ENCODE data around the gene APEH. TPM values are rescaled to one million over a fixed set of nuclear protein-coding genes. Genes with fewer than 3 reads are reported as not detected.

Gene APEH
- total RNA-seq, 4 donors from 2014 or later, result 92.2 to 219 (median 185) TPM

DNA sequence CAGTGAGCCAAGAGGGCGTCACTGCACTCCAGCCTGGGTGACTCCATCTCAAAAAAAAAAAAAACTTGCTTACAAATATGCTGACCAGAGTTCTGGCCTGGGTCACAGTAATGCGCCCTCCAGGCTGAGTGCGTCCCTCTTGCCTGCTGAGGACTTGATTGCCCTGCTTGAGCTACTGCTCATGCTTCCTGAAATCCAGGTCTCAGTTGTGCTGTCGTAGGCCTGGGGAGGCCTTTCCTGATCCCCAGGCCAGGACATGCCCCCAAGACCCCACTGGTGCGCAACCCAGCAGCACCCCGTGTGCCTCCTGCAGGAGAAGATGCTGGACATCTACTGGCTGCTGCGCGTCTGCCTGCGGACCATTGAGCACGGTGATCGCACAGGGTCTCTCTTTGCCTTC is 38.0 kb downstream of the APEH start:
- H3K27ac ChIP-seq, result no peak overlapping the region
- H3K36me3 ChIP-seq, result peaks cover 0 to 7% of the 10 kb centered on the region in 2 donors
- H3K9me3 ChIP-seq, result no peaks in the 10 kb centered on the region
- H3K4me1 ChIP-seq, result no peaks in the 10 kb centered on the region
- intact Hi-C loops (cut with DNase I), result no loop called here
- WGBS, 2 donors, result 92 to 95% methylated on average over 10 to 11 of the region's 11 CpGs
- DNase-seq, result no peak
- TF ChIP-seq, protein P1, sequence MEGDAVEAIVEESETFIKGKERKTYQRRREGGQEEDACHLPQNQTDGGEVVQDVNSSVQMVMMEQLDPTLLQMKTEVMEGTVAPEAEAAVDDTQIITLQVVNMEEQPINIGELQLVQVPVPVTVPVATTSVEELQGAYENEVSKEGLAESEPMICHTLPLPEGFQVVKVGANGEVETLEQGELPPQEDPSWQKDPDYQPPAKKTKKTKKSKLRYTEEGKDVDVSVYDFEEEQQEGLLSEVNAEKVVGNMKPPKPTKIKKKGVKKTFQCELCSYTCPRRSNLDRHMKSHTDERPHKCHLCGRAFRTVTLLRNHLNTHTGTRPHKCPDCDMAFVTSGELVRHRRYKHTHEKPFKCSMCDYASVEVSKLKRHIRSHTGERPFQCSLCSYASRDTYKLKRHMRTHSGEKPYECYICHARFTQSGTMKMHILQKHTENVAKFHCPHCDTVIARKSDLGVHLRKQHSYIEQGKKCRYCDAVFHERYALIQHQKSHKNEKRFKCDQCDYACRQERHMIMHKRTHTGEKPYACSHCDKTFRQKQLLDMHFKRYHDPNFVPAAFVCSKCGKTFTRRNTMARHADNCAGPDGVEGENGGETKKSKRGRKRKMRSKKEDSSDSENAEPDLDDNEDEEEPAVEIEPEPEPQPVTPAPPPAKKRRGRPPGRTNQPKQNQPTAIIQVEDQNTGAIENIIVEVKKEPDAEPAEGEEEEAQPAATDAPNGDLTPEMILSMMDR (IDR thresholded peaks at IDR 0.05), result no peak
- TF ChIP-seq POLR2A (IDR thresholded peaks at IDR 0.05), result no peak
- no peaks in the 10 kb centered on the region for H3K27me3 ChIP-seq
- H3K4me3 ChIP-seq (replicated peaks in 1 of 3), result no peak overlapping the region

DNA sequence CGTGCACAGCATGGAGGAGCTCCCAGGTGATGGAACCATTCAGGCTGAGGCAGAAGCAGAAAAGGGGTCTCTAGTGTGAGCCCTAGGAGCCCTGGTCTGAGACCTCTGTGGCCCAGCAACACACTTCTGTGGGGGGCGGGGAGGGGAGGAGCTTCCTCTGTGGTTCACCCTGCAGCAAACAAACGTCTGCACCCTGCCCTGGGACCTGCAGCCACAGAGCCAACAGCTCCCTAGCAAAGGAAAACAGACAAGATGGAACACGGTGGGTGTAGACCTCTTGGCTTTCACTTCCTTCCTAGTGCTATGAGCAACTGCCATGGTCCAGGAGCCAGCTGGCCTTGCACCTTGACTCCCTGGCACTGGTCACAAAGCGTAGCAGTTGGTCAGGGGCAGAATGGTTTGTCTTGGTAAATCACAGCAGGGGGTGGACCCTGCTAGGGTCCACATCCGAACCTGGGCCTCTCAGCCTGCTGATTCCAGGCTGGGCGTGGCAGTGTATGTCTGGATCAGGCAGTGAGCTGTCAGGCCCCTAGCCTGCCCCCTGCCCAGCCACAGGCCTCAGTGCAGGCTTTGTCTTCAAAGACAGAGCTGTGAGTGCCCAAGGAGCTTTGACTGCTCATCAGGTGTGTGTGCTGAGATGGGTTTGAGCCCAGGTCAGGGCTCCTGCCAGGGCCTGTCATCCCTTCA is 38.6 kb downstream of the APEH start:
- H3K4me3 ChIP-seq (replicated peaks in 1 of 3), result no peak overlapping the region
- no peaks in the 10 kb centered on the region for H3K4me1 ChIP-seq
- no peaks in the 10 kb centered on the region for H3K9me3 ChIP-seq
- H3K36me3 ChIP-seq, result peaks cover 0 to 7% of the 10 kb centered on the region in 2 donors
- WGBS, 2 donors, result 66 to 80% methylated on average over 4 to 5 of the region's 7 CpGs
- intact Hi-C loops (cut with DNase I), result no loop called here
- TF ChIP-seq, protein P1 (IDR thresholded peaks at IDR 0.05), result no peak
- no peak for TF ChIP-seq POLR2A (IDR thresholded peaks at IDR 0.05)
- H3K27me3 ChIP-seq, result no peaks in the 10 kb centered on the region
- DNase-seq, result no peak
- H3K27ac ChIP-seq, result no peak overlapping the region

DNA sequence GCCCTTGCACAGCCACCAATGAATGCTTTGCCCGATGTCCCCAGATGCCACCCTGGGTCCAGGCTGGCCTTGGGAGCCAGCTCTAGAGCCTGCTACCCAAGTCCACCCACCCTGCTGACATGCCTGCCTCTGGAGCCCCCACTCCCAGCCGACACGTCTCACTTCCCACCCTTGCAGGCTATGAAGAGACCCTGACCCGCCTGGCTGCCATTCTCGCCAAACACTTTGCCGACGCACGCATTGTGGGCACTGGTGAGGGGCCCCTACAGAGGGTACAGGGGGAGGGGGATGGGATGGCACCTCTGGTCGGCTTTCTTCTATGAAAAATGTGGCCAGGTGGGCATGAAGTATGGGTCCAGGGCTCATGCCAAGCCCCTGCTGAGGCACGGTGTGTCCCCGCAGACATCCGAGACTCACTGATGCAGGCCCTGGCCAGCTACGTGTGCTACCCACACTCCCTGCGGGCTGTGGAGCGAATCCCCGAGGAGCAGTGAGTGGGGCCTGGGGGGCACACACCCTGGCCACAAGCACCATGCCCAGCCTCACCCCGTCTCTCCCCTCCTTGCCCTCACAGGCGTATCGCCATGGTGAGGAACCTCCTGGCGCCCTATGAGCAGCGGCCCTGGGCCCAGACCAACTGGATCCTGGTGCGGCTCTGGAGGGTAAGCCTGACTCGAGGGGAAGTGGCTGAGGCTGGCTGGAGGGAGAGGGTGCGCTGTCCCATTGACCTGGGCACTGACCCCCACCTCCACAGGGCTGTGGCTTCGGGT is 39.4 kb downstream of the APEH start:
- H3K27ac ChIP-seq, result no peak overlapping the region
- H3K4me1 ChIP-seq, result peaks cover 2 to 3% of the 10 kb centered on the region in 2 donors
- intact Hi-C loops (cut with DNase I), result no loop called here
- no peak for TF ChIP-seq POLR2A (IDR thresholded peaks at IDR 0.05)
- TF ChIP-seq, protein P1 (IDR thresholded peaks at IDR 0.05), result no peak
- no peaks in the 10 kb centered on the region for H3K9me3 ChIP-seq
- no peaks in the 10 kb centered on the region for H3K27me3 ChIP-seq
- no peak for DNase-seq
- H3K4me3 ChIP-seq (replicated peaks in 1 of 3), result no peak overlapping the region
- peaks cover 0 to 7% of the 10 kb centered on the region in 2 donors for H3K36me3 ChIP-seq
- 91 to 96% methylated on average over 17 to 24 of the region's 25 CpGs for WGBS, 2 donors

DNA sequence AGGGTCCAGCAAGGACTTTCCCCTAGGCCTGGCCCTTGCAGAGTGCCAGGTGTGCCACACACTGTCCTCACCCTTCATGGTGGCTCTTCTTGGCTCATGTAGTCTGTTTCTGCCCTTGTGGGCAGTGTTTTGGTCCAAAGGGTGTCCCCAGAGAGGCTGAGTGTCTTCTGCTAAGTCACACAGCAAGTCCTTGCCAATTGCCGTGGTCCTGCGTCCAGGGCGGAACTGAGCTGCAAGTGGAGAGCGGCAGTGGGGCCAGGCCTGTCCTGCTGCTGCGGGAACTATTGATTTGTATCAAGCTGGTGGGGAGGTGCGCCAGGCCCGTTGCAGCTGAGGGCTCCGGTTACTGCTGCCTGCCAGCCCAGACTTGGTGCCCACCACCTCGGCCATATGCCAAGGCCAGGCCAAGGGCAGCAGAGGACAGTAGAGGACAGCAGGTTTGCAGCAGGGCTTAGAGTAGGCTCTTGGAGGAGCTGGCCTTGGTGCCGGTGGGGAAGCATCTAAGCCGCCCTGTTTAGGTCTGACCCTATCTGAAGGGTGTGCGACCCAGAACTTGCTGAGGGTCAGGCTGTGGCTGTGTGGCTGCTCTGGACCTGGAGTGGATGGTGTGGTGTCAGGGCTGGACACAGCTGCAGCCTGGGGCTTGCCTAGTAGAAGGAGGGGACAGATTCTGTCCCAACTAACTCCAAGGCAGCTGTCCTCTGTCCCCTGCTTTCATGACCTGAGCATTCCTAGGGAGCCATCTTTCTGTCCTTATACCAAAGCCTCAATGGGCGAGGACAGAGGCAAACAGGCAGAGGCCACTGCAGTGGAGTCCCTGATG is 40.8 kb downstream of the APEH start:
- intact Hi-C loops (cut with DNase I), result no loop called here
- Histone ChIP-seq H3K9me3 (no peaks in the 10 kb centered on the region), H3K27ac (no peak overlapping the region), H3K36me3 (peaks cover 0 to 7% of the 10 kb centered on the region in 2 donors), H3K4me1 (peaks cover 10 to 14% of the 10 kb centered on the region in 2 donors), H3K4me3 (replicated peaks in 1 of 3) (no peak overlapping the region), H3K27me3 (no peaks in the 10 kb centered on the region)
- 100% methylated on average over 5 to 8 of the region's 13 CpGs for WGBS, 2 donors
- DNase-seq, result no peak
- TF ChIP-seq, protein P1 (IDR thresholded peaks at IDR 0.05), result no peak
- no peak for TF ChIP-seq POLR2A (IDR thresholded peaks at IDR 0.05)
